ENCODE measurements around the gene FABP2. TPM values are rescaled to one million over a fixed set of nuclear protein-coding genes. Genes with fewer than 3 reads are reported as not detected.
"Not testable (repeated sequence)": the region's sequence is repeated elsewhere in the genome, so short reads cannot be mapped to it uniquely, and the experiment has no call there.

FABP2 gene
- total RNA-seq, 2 experiments from 2014 or later, result not detected

DNA sequence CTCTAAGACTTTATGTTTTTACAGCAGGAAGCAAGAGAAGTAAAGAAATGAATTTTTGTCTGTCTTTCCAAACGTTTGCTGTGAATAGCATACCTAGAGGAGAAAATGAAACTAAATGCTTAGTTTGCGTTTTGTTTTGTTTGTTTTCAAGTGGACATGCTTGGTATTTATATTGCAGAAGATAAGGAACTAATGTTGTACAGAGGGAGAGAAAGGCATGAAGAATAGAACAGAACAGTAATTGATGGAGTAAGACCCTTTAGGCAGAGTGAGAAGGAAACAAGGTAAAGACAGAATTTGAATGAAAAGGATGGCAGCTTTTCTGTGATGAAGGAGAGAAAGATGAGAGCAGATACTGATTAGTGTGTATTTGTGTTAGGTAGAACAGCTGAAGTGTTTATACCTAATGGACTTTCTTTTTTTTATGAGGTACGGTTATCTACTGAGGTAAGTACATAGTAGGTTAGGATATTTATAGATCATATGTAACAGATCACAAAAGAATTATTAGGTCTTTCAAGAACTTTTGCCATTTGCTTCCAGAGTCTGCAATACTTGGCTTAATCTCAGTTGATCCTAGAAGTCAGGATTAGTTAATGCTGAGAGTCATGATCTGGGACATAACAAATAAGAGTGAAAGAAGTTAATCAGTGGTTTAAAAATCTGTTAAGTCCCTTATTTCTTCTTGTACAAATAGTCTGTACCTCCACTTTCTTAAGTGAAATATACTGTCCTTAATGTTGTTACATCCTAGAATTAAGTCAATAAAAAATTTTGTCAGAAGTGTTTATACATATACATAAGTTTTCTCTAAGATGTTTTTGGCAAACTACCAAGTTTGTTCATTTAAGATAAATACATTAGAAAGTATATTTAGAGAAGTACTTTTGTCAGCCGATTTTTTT, 36.8 kb downstream of the FABP2 start:
- H3K27ac Mint-ChIP-seq, result no peak overlapping the region
- intact Hi-C loops (cut with micrococcal nuclease), result loop anchor here (2.0 to 5.0 kb wide), 2 partner anchors 46 to 183 kb away; no protein-coding TSS in a partner anchor
- H3K9me3 Mint-ChIP-seq, result no peaks in the 10 kb centered on the region
- H3K4me3 Mint-ChIP-seq, result peak overlapping the region; percentile 44
- peaks cover 18% of the 10 kb centered on the region for H3K4me1 Mint-ChIP-seq (ENCODE audit: low read depth)
- CTCF ChIA-PET, result no interaction called here
- DNase-seq, result no peak
- H3K27me3 Mint-ChIP-seq (ENCODE audit: low read depth), result no peaks in the 10 kb centered on the region
- peaks cover 5% of the 10 kb centered on the region for H3K36me3 Mint-ChIP-seq (ENCODE audit: low read depth)

DNA sequence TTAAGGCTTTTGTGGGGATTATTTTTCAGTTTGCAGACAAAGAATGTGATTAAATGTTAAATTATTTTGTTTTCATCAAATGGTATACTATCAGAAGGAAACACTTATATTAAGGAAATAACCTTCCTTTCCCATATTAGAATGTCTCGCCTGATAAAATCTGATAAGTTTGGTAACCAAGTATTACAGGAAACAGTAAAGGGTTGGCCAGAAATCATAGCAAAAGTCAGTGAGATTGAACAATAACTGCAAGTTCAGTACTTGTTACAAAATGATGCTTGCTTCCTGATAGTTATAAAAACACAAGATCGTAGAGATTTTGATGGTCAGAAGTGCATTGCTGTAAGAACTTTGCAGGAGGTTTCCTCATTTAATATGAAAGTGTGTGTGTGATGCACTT, 40.5 kb downstream of the FABP2 start:
- H3K36me3 Mint-ChIP-seq (ENCODE audit: low read depth), result peaks cover 9% of the 10 kb centered on the region
- H3K4me3 Mint-ChIP-seq, result no peak overlapping the region
- CTCF ChIA-PET, result no interaction called here
- no peak overlapping the region for H3K27ac Mint-ChIP-seq
- no peaks in the 10 kb centered on the region for H3K9me3 Mint-ChIP-seq
- no peaks in the 10 kb centered on the region for H3K27me3 Mint-ChIP-seq (ENCODE audit: low read depth)
- H3K4me1 Mint-ChIP-seq (ENCODE audit: low read depth), result peaks cover 20% of the 10 kb centered on the region
- intact Hi-C loops (cut with micrococcal nuclease), result no loop called here
- DNase-seq, result no peak

DNA sequence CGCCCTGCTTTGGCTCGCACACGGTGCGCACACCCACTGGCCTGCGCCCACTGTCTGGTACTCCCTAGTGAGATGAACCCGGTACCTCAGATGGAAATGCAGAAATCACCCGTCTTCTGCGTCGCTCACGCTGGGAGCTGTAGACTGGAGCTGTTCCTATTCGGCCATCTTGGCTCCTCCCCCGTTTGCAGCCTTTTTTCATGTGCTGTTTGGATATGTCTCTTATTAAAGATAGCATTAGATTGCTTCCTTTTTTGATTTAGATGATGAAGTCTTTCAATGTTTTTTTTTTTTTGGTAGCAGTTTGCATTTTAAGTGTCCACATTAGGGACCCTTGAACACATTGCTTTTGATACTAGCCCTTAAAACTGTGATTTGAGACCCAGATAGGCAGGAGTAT, 42.0 kb downstream of the FABP2 start:
- CTCF ChIA-PET; H3K9me3 Mint-ChIP-seq; H3K27ac Mint-ChIP-seq; H3K27me3 Mint-ChIP-seq (ENCODE audit: low read depth); DNase-seq; H3K4me3 Mint-ChIP-seq; intact Hi-C loops (cut with micrococcal nuclease): not testable (repeated sequence)
- Mint-ChIP-seq H3K36me3 (ENCODE audit: low read depth) (peaks cover 13% of the 10 kb centered on the region), H3K4me1 (ENCODE audit: low read depth) (peaks cover 15% of the 10 kb centered on the region)

DNA sequence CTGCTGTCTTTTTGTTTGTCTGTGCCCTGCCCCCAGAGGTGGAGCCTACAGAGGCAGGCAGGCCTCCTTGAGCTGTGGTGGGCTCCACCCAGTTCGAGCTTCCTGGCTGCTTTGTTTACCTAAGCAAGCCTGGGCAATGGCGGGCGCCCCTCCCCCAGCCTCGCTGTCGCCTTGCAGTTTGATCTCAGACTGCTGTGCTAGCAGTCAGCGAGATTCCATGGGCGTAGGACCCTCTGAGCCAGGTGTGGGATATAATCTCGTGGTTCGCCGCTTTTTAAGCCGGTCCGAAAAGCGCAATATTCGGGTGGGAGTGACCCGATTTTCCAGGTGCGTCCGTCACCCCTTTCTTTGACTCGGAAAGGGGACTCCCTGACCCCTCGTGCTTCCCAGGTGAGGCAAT, 42.4 kb downstream of the FABP2 start:
- H3K27me3 Mint-ChIP-seq (ENCODE audit: low read depth); DNase-seq; CTCF ChIA-PET; H3K27ac Mint-ChIP-seq; intact Hi-C loops (cut with micrococcal nuclease); H3K4me3 Mint-ChIP-seq; H3K9me3 Mint-ChIP-seq: not testable (repeated sequence)
- peaks cover 13% of the 10 kb centered on the region for H3K36me3 Mint-ChIP-seq (ENCODE audit: low read depth)
- H3K4me1 Mint-ChIP-seq (ENCODE audit: low read depth), result peaks cover 12% of the 10 kb centered on the region

DNA sequence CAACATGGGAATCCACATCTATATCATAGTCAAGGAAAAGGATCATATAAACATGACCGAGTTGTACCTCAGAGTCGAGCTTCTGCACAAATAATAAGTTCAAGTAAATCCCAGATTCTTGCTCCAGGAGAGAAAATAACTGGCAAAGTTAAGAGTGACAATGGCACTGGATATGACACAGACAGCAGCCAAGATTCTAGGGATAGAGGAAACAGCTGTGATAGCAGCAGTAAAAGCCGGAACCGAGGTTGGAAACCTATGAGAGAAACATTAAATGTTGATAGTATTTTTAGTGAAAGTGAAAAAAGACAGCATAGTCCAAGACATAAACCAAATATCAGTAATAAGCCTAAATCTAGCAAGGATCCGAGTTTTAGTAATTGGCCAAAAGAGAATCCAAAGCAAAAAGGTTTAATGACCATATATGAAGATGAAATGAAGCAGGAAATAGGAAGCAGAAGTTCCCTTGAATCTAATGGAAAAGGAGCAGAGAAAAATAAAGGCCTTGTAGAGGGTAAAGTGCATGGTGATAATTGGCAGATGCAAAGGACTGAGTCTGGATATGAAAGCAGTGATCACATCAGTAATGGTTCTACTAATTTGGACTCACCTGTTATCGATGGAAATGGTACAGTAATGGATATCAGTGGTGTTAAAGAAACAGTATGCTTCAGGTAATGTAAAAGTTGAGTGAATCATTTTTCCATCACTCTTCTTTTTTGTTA, 50.4 kb downstream of the FABP2 start:
- Mint-ChIP-seq H3K4me3 (no peak overlapping the region), H3K27ac (no peak overlapping the region), H3K9me3 (peaks cover 3% of the 10 kb centered on the region), H3K36me3 (ENCODE audit: low read depth) (peaks cover 27% of the 10 kb centered on the region), H3K27me3 (ENCODE audit: low read depth) (no peaks in the 10 kb centered on the region), H3K4me1 (ENCODE audit: low read depth) (peaks cover under 1% of the 10 kb centered on the region)
- DNase-seq, result no peak
- intact Hi-C loops (cut with micrococcal nuclease), result no loop called here
- CTCF ChIA-PET, result interaction anchor here (0.6 kb wide), 1 partner anchor 222 kb away, joined by 5 read pairs; no protein-coding TSS in a partner anchor

DNA sequence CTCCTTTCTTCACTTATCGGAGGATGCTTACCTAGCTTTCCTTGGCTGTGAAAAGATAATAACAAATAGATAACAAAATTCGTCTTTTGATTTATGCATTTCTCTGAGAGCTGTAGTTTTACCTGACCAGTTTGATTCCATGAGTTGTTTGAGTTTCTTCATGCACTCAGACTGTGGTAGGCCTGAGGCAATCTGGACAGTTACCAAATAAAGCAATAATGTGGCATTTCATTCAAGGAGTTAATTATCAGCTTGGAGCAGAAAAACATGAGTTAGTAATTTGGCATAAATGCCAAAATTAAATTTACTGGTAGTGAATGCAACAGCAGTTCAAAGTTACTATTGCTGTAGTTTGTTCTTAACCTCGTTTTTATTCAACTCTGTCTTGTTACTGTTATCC, 53.5 kb downstream of the FABP2 start:
- CTCF ChIA-PET, result no interaction called here

More for the DNA sequence above, 53.5 kb downstream of the FABP2 start:
- Mint-ChIP-seq H3K36me3 (ENCODE audit: low read depth) (peaks cover 30% of the 10 kb centered on the region), H3K27ac (no peak overlapping the region), H3K4me3 (no peak overlapping the region), H3K27me3 (ENCODE audit: low read depth) (no peaks in the 10 kb centered on the region), H3K4me1 (ENCODE audit: low read depth) (peaks cover 17% of the 10 kb centered on the region), H3K9me3 (peaks cover 4% of the 10 kb centered on the region)
- intact Hi-C loops (cut with micrococcal nuclease), result no loop called here
- DNase-seq, result no peak

Other genes with a start within 250 kb of the FABP2 start
- gene MYOZ2, start 186.3 kb downstream of the FABP2 start, total RNA-seq, result not detected
- gene USP53, start 109.4 kb downstream of the FABP2 start, total RNA-seq, result 1 to 10 TPM; 8.6 to 9.3 TPM

Data from activated naive CD4-positive, alpha-beta T cell treated with anti-CD3 and anti-CD28 coated beads for 36 hours (primary cell).